ENCODE data around the gene MET. TPM values are rescaled to one million over a fixed set of nuclear protein-coding genes. Genes with fewer than 3 reads are reported as not detected.

The MET gene
- total and polyA plus RNA-seq, 2 donors (not counting 1 experiment from before 2014, with no cell fraction given): 33.4 to 44.4 TPM

- Histone ChIP-seq H3K4me2 (ENCODE audit: extremely low read depth, insufficient read depth, low read length) (no peak overlapping the region), H4K20me1 (ENCODE audit: control insufficient read depth, extremely low read depth, insufficient read depth, low read length) (no peaks in the 10 kb centered on the region), H3K4me1 (ENCODE audit: control insufficient read depth, extremely low read depth, insufficient read depth, low read length) (no peaks in the 10 kb centered on the region), H3K4me3 (replicated peaks in 1 of 4; ENCODE audit: control extremely low read depth in 1 of 4, insufficient read depth in 1 of 4, low read depth in 3 of 4, low read length in 4 of 4) (no peak overlapping the region), H3K36me3 (ENCODE audit: control insufficient read depth, insufficient read depth, low read length) (no peaks in the 10 kb centered on the region), H3K27me3 (ENCODE audit: control insufficient read depth, insufficient read depth, low read length) (no peaks in the 10 kb centered on the region), H2AFZ (ENCODE audit: low read length) (no peak overlapping the region), H3K9ac (ENCODE audit: insufficient read depth, low read length) (no peak overlapping the region), H3K79me2 (ENCODE audit: control insufficient read depth, insufficient read depth, low read length) (no peaks in the 10 kb centered on the region), H3K9me3 (ENCODE audit: control insufficient read depth, insufficient read depth, low read depth, low read length) (no peaks in the 10 kb centered on the region), H3K27ac (ENCODE audit: insufficient read depth, low read length) (no peak overlapping the region)
- no peak for TF ChIP-seq EZH2 (IDR thresholded peaks at IDR 0.05; ENCODE audit: low read length, missing control alignments)
- TF ChIP-seq CTCF (conservative IDR thresholded peaks at IDR 0.05 in 1 of 2, IDR thresholded peaks at IDR 0.05 in 1 of 2; ENCODE audit: low read depth in 1 of 2, low read length in 2 of 2): no peak
- DNase-seq (ENCODE audit: low read depth in 2 of 2): no peak
These were observed 62.1 kb downstream of the MET start for GRCh38 chr7:116733924-116734580.

GRCh38 chr7:116734710-116735109, 62.7 kb downstream of the MET start:
- H3K4me1 ChIP-seq (ENCODE audit: control insufficient read depth, extremely low read depth, insufficient read depth, low read length): no peaks in the 10 kb centered on the region
- no peak overlapping the region for H2AFZ ChIP-seq (ENCODE audit: low read length)
- H3K4me2 ChIP-seq (ENCODE audit: extremely low read depth, insufficient read depth, low read length): no peak overlapping the region
- no peaks in the 10 kb centered on the region for H3K27me3 ChIP-seq (ENCODE audit: control insufficient read depth, insufficient read depth, low read length)
- no peak overlapping the region for H3K9ac ChIP-seq (ENCODE audit: insufficient read depth, low read length)
- no peaks in the 10 kb centered on the region for H4K20me1 ChIP-seq (ENCODE audit: control insufficient read depth, extremely low read depth, insufficient read depth, low read length)
- H3K36me3 ChIP-seq (ENCODE audit: control insufficient read depth, insufficient read depth, low read length): no peaks in the 10 kb centered on the region
- DNase-seq (ENCODE audit: low read depth in 2 of 2): no peak
- H3K79me2 ChIP-seq (ENCODE audit: control insufficient read depth, insufficient read depth, low read length): no peaks in the 10 kb centered on the region
- no peak overlapping the region for H3K27ac ChIP-seq (ENCODE audit: insufficient read depth, low read length)
- no peaks in the 10 kb centered on the region for H3K9me3 ChIP-seq (ENCODE audit: control insufficient read depth, insufficient read depth, low read depth, low read length)
- TF ChIP-seq EZH2 (IDR thresholded peaks at IDR 0.05; ENCODE audit: low read length, missing control alignments) (no peak), CTCF (conservative IDR thresholded peaks at IDR 0.05 in 1 of 2, IDR thresholded peaks at IDR 0.05 in 1 of 2; ENCODE audit: low read depth in 1 of 2, low read length in 2 of 2) (no peak)
- no peak overlapping the region for H3K4me3 ChIP-seq (replicated peaks in 1 of 4; ENCODE audit: control extremely low read depth in 1 of 4, insufficient read depth in 1 of 4, low read depth in 3 of 4, low read length in 4 of 4)

GRCh38 chr7:116736927-116737715, 65.1 kb downstream of the MET start:
- Histone ChIP-seq H3K4me3 (replicated peaks in 1 of 4; ENCODE audit: control extremely low read depth in 1 of 4, insufficient read depth in 1 of 4, low read depth in 3 of 4, low read length in 4 of 4) (no peak overlapping the region), H3K9me3 (ENCODE audit: control insufficient read depth, insufficient read depth, low read depth, low read length) (no peaks in the 10 kb centered on the region), H3K27me3 (ENCODE audit: control insufficient read depth, insufficient read depth, low read length) (no peaks in the 10 kb centered on the region), H3K36me3 (ENCODE audit: control insufficient read depth, insufficient read depth, low read length) (no peaks in the 10 kb centered on the region), H3K9ac (ENCODE audit: insufficient read depth, low read length) (no peak overlapping the region), H3K79me2 (ENCODE audit: control insufficient read depth, insufficient read depth, low read length) (no peaks in the 10 kb centered on the region), H4K20me1 (ENCODE audit: control insufficient read depth, extremely low read depth, insufficient read depth, low read length) (no peaks in the 10 kb centered on the region), H3K4me1 (ENCODE audit: control insufficient read depth, extremely low read depth, insufficient read depth, low read length) (no peaks in the 10 kb centered on the region), H2AFZ (ENCODE audit: low read length) (no peak overlapping the region), H3K27ac (ENCODE audit: insufficient read depth, low read length) (no peak overlapping the region), H3K4me2 (ENCODE audit: extremely low read depth, insufficient read depth, low read length) (no peak overlapping the region)
- DNase-seq (ENCODE audit: low read depth in 2 of 2): peak; percentile 62 to 71
- no peak for TF ChIP-seq CTCF (conservative IDR thresholded peaks at IDR 0.05 in 1 of 2, IDR thresholded peaks at IDR 0.05 in 1 of 2; ENCODE audit: low read depth in 1 of 2, low read length in 2 of 2)
- TF ChIP-seq EZH2 (IDR thresholded peaks at IDR 0.05; ENCODE audit: low read length, missing control alignments): no peak

Data from fibroblast of lung (primary cell).